Measurements from ENCODE around the gene LYST.

LYST gene

DNA sequence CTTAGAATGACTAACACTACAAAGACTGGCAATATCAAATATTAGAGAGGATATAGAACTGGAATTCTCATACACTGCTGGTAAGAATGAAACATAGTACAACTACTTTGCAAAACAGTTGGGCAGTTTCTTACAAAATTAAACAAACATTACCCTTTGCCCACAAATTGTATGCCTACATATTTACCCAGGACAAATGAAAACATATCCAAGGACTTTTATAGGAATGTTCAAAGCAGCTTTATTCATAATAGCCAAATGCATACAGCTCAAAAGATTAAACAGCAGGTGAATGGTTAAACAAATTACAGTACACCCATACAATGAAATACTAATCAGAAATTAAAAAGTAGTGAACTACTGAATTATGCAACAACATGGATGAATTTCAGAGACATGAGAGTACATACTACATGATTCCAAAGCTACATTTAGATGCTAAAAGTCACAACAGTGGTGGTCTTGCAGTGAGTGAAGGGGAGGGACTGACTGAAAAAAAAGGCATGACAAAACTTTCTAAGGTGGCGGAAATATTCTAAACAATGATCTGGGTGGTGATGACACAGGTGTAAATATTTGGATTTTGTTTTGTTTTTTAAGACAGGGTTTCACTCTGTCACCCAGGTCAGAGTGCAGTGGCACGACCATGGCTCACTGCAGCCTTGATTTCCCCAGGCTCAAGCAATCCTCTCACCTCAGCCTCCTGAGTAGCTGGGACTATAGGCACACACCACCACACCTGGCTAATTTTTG is 40.4 kb downstream of the LYST start:
- no peak for DNase-seq (ENCODE audit: low read depth)
- TF ChIP-seq, protein P1, sequence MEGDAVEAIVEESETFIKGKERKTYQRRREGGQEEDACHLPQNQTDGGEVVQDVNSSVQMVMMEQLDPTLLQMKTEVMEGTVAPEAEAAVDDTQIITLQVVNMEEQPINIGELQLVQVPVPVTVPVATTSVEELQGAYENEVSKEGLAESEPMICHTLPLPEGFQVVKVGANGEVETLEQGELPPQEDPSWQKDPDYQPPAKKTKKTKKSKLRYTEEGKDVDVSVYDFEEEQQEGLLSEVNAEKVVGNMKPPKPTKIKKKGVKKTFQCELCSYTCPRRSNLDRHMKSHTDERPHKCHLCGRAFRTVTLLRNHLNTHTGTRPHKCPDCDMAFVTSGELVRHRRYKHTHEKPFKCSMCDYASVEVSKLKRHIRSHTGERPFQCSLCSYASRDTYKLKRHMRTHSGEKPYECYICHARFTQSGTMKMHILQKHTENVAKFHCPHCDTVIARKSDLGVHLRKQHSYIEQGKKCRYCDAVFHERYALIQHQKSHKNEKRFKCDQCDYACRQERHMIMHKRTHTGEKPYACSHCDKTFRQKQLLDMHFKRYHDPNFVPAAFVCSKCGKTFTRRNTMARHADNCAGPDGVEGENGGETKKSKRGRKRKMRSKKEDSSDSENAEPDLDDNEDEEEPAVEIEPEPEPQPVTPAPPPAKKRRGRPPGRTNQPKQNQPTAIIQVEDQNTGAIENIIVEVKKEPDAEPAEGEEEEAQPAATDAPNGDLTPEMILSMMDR (IDR thresholded peaks at IDR 0.05; ENCODE audit: control insufficient read depth, insufficient read depth, low read depth, low read length, missing control alignments): no peak
- H3K4me3 ChIP-seq (ENCODE audit: control insufficient read depth, low read depth, low read length): no peak overlapping the region

DNA sequence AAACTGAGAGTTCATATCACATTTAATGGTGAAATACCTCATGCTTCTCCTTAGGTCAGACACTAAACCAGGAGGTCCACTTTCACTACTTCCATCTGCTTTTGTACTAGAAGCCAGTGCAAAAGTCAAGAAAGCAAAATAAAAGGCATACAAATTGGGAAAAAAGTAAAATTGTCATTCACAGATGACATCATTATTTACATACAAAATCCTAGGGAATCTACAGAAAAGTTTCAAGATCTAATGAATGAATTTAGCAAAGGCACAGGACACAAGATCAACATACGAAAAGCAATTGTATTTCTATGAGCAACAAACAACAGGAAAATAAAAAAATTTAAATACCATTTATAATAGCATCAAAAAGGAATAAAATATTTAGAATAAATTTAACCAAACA is 41.5 kb downstream of the LYST start:
- TF ChIP-seq, protein P1 (IDR thresholded peaks at IDR 0.05; ENCODE audit: control insufficient read depth, insufficient read depth, low read depth, low read length, missing control alignments): no peak
- H3K4me3 ChIP-seq (ENCODE audit: control insufficient read depth, low read depth, low read length): no peak overlapping the region
- DNase-seq (ENCODE audit: low read depth): no peak

DNA sequence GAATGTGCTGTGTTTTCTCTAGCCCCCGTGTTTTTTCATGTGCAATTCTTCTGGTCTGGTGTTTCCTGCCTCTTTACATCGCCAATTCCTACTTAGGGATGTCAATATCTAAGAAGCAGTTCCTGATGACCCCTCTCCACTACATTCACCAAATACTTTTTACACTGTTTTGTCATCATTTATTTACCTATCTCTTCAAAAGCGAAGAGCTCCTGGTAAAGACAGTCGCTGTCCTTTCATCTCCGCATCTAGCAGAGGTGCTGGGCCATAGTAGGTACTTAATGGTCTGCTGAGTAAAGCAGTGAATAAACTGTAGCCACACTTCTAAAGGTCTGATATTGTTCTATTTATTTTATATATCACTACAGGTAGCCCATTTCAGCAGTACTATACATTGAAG is 43.0 kb downstream of the LYST start:
- H3K4me3 ChIP-seq (ENCODE audit: control insufficient read depth, low read depth, low read length): no peak overlapping the region
- DNase-seq (ENCODE audit: low read depth): no peak
- TF ChIP-seq, protein P1 (IDR thresholded peaks at IDR 0.05; ENCODE audit: control insufficient read depth, insufficient read depth, low read depth, low read length, missing control alignments): no peak

DNA sequence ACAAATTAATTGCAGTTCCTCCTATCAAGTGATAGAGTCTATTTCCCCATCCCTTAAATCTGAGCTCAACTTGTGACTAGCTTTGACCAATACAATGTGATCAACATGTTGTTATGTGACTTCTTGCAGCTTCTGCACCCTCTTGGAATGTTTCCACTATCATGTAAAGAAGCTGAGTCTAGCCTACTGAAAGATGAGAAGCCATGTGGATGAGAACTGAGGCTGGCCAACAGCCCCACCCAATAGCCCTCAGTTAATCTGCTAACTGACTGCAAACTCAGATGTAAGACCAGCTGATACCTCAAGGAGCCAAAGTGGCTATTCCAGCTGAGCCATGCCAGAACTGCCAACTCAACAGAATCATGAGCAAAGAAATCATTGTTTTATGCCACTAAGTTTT is 44.0 kb downstream of the LYST start:
- H3K4me3 ChIP-seq (ENCODE audit: control insufficient read depth, low read depth, low read length): no peak overlapping the region
- TF ChIP-seq, protein P1 (IDR thresholded peaks at IDR 0.05; ENCODE audit: control insufficient read depth, insufficient read depth, low read depth, low read length, missing control alignments): no peak
- no peak for DNase-seq (ENCODE audit: low read depth)

DNA sequence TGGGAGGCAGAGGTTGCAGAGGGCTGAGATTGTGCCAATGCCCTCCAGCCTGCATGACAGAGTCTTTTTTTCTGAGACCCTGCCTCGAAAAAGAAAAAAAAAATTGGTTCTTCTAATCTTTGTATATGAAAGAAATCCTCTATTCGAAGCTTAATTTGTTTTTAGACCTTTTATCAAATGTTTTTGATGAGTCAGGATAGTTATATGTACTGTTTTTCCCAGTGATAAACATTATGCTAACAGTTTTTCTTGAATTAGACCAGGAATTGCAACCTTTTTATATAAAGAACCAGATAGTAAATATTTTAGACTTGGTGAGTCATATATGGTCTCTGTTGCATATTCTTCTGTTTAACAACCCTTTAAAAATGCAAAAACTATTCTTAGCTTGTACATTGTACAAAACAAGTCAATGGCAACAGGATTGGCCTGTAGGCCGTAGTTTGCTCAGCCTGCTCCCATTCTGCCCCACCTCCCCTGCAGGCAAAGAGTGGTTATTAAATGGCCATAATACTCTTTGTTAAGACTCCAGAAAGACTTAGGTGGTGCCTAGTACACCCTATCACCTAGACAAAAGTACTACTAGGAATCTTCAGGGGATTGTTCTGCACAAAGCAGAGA is 45.2 kb downstream of the LYST start:
- peak; percentile 73 for DNase-seq (ENCODE audit: low read depth)
- H3K4me3 ChIP-seq (ENCODE audit: control insufficient read depth, low read depth, low read length): no peak overlapping the region
- TF ChIP-seq, protein P1 (IDR thresholded peaks at IDR 0.05; ENCODE audit: control insufficient read depth, insufficient read depth, low read depth, low read length, missing control alignments): peak; percentile 12

DNA sequence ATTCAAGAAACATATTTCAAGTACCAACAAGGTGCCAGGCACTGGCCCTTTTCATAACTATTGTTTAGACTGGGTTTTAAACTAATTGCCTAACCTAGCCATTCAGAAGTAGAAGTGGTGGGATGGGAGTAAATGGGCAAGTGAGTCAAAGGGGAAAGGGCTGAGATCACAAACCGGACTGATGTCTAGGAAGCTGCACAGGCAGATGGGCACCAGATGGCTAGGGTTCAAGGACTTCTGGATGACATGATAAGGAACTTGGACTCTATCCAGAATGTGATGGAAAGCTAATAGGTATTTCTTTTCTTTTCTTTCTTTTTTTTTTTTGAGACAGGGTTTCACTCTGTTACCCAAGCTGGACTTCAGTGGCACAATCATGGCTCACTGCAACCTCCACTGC is 46.6 kb downstream of the LYST start:
- no peak for DNase-seq (ENCODE audit: low read depth)
- TF ChIP-seq, protein P1 (IDR thresholded peaks at IDR 0.05; ENCODE audit: control insufficient read depth, insufficient read depth, low read depth, low read length, missing control alignments): no peak
- H3K4me3 ChIP-seq (ENCODE audit: control insufficient read depth, low read depth, low read length): no peak overlapping the region
